Suppressor macrophage treated with lipopolysaccharide for 4 hours (primary cell): ENCODE measurements around the gene ZSWIM8.
A peak's percentile ranks its signal among the peaks of the same experiment; 100 is the strongest.
"Not testable (repeated sequence)": the region's sequence is repeated elsewhere in the genome, so short reads cannot be mapped to it uniquely, and the experiment has no call there.

Experiments
- DNase-seq: peaks from one replicate; pipeline ENCODE4 v3.0.0-alpha.2; 2020

ZSWIM8 gene

GRCh38 chr10:73773152-73773879 lies 12.1 kb upstream of the ZSWIM8 start:
- DNase-seq = no peak

- DNase-seq = peak; percentile 21
These were observed 10.8 kb upstream of the ZSWIM8 start for GRCh38 chr10:73774637-73775036.

GRCh38 chr10:73779018-73779417 lies 6.4 kb upstream of the ZSWIM8 start:
- DNase-seq = no peak

GRCh38 chr10:73779539-73780197 lies 5.7 kb upstream of the ZSWIM8 start:
- no peak for DNase-seq

- no peak for DNase-seq
These were observed 5.1 kb upstream of the ZSWIM8 start for GRCh38 chr10:73780301-73780700.

- no peak for DNase-seq
These were observed 4.4 kb upstream of the ZSWIM8 start for GRCh38 chr10:73780966-73781365.

- DNase-seq = no peak
These were observed 3.9 kb upstream of the ZSWIM8 start for GRCh38 chr10:73781548-73781878.

GRCh38 chr10:73781879-73782748 lies 3.3 kb upstream of the ZSWIM8 start, which contains the start of gene CHCHD1:
Gene CHCHD1, plus strand, starts transcription at chr10:73782048. Its CDS starts 28 bp downstream, at chr10:73782076.
- peak; percentile 90 for DNase-seq

- DNase-seq = no peak
These were observed 2.7 kb upstream of the ZSWIM8 start for GRCh38 chr10:73782749-73783085.

- peak; percentile 27 for DNase-seq
These were observed 510 bp downstream of the ZSWIM8 start for GRCh38 chr10:73785721-73786511.

- no peak for DNase-seq
These were observed 1.1 kb downstream of the ZSWIM8 start for GRCh38 chr10:73786512-73786885.

GRCh38 chr10:73787031-73787800 lies 1.8 kb downstream of the ZSWIM8 start:
- DNase-seq = not testable (repeated sequence)

- no peak for DNase-seq
These were observed 3.7 kb downstream of the ZSWIM8 start for GRCh38 chr10:73788864-73789658.

GRCh38 chr10:73789659-73790055 lies 4.3 kb downstream of the ZSWIM8 start:
- DNase-seq = no peak

GRCh38 chr10:73790886-73791625 lies 5.7 kb downstream of the ZSWIM8 start:
- no peak for DNase-seq

- no peak for DNase-seq
These were observed 6.5 kb downstream of the ZSWIM8 start for GRCh38 chr10:73791871-73792400.

GRCh38 chr10:73793456-73793855 lies 8.1 kb downstream of the ZSWIM8 start:
- no peak for DNase-seq

GRCh38 chr10:73795491-73795890 lies 10.1 kb downstream of the ZSWIM8 start:
- DNase-seq = not testable (repeated sequence)

- DNase-seq = not testable (repeated sequence)
These were observed 10.6 kb downstream of the ZSWIM8 start for GRCh38 chr10:73796035-73796434.

- no peak for DNase-seq
These were observed 11.4 kb downstream of the ZSWIM8 start for GRCh38 chr10:73796766-73797165.
